Measurements from ENCODE around the gene C7orf57.
"Not testable (repeated sequence)": the region's sequence is repeated elsewhere in the genome, so short reads cannot be mapped to it uniquely, and the experiment has no call there.

C7orf57 gene

DNA sequence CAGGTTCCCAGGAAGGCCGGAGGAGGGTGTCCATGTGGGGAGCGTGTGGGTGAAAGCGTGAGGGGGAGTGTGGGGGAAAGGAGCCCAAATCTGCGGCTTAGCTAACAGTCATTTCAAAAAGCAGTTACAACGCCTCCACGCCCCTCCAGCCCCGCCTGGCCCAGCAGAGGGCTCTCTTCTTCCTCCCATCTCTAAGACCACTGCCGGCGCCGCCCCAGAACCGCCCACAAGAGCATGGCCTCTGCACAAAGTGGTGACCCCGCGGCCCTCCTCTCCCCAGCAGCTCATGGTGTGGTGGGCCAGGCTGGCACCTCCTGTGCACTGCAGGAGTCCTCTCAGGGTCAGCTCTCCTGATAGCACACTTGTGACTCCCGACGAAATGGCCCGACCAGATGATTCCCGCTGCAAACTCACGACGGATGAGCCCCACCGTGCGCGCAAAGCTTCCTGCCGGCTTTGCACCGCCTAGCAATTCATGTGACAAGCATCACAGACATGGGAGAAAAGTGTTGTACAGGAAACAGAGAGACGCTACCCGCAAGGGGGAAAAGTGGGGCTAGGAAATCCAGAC, 43.5 kb upstream of the C7orf57 start:
- H3K27me3 ChIP-seq (ENCODE audit: insufficient read depth, poor library complexity, severe bottlenecking), result no peaks in the 10 kb centered on the region
- ATAC-seq (ENCODE audit: low read depth), result peak; percentile 98
- H3K4me1 ChIP-seq (ENCODE audit: insufficient read depth, poor library complexity, severe bottlenecking), result peaks cover 3% of the 10 kb centered on the region
- H3K4me3 ChIP-seq (ENCODE audit: severe bottlenecking), result peak overlapping the region; percentile 16
- peak; percentile 77 for DNase-seq (ENCODE audit: low spot score)
- H3K36me3 ChIP-seq (ENCODE audit: low read depth), result no peaks in the 10 kb centered on the region
- H3K27ac ChIP-seq (ENCODE audit: poor library complexity, severe bottlenecking), result peak overlapping the region; percentile 9
- no peaks in the 10 kb centered on the region for H3K9me3 ChIP-seq (ENCODE audit: severe bottlenecking)
- TF ChIP-seq, protein P1, sequence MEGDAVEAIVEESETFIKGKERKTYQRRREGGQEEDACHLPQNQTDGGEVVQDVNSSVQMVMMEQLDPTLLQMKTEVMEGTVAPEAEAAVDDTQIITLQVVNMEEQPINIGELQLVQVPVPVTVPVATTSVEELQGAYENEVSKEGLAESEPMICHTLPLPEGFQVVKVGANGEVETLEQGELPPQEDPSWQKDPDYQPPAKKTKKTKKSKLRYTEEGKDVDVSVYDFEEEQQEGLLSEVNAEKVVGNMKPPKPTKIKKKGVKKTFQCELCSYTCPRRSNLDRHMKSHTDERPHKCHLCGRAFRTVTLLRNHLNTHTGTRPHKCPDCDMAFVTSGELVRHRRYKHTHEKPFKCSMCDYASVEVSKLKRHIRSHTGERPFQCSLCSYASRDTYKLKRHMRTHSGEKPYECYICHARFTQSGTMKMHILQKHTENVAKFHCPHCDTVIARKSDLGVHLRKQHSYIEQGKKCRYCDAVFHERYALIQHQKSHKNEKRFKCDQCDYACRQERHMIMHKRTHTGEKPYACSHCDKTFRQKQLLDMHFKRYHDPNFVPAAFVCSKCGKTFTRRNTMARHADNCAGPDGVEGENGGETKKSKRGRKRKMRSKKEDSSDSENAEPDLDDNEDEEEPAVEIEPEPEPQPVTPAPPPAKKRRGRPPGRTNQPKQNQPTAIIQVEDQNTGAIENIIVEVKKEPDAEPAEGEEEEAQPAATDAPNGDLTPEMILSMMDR (IDR thresholded peaks at IDR 0.05; ENCODE audit: poor library complexity, severe bottlenecking), result peak; percentile 82

DNA sequence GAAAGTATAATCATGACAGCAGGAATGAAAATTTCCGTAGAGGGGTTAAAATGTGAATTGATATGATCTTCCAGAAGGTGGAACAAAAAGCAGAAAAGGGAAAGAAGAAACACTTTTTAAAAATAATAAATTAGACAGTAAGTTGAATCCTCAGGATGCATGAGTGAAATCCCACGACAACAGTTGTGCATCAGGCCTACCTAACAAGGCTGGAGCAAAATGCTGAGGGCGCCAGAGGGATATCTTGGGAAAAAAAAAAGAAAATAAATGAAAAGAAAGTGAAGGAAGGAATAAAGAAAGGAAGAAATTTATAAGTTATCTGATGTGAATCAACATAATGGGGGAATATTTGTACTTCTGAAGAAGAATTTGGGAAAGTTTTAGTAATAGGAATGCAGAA, 42.9 kb upstream of the C7orf57 start:
- H3K27me3 ChIP-seq (ENCODE audit: insufficient read depth, poor library complexity, severe bottlenecking), result no peaks in the 10 kb centered on the region
- TF ChIP-seq, protein P1 (IDR thresholded peaks at IDR 0.05; ENCODE audit: poor library complexity, severe bottlenecking), result no peak
- ATAC-seq (ENCODE audit: low read depth), result no peak
- H3K27ac ChIP-seq (ENCODE audit: poor library complexity, severe bottlenecking), result peak overlapping the region; percentile 9
- peaks cover 3% of the 10 kb centered on the region for H3K4me1 ChIP-seq (ENCODE audit: insufficient read depth, poor library complexity, severe bottlenecking)
- H3K9me3 ChIP-seq (ENCODE audit: severe bottlenecking), result no peaks in the 10 kb centered on the region
- no peak for DNase-seq (ENCODE audit: low spot score)
- H3K4me3 ChIP-seq (ENCODE audit: severe bottlenecking), result no peak overlapping the region
- H3K36me3 ChIP-seq (ENCODE audit: low read depth), result no peaks in the 10 kb centered on the region

DNA sequence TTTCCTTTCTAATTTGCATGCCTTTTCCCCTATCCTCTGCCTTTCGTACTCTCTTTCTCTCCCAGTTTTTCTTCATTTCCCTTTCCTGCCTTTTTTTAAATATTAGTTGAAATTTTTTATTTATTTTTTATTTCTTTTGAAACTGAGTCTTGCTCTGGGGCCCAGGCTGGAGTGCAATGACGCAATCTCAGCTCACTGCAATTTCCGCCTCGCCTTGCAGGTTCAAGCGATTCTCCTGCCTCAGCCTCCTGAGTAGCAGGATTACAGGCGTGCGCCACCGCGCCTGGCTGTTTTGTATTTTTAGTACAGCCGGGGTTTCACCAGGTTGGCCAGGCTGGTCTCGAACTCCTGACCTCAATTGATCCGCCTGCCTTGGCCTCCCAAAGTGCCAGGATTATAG, 35.9 kb upstream of the C7orf57 start:
- Histone ChIP-seq H3K9me3 (ENCODE audit: severe bottlenecking) (no peaks in the 10 kb centered on the region), H3K4me3 (ENCODE audit: severe bottlenecking) (no peak overlapping the region), H3K36me3 (ENCODE audit: low read depth) (no peaks in the 10 kb centered on the region), H3K4me1 (ENCODE audit: insufficient read depth, poor library complexity, severe bottlenecking) (peaks cover 11% of the 10 kb centered on the region), H3K27me3 (ENCODE audit: insufficient read depth, poor library complexity, severe bottlenecking) (no peaks in the 10 kb centered on the region), H3K27ac (ENCODE audit: poor library complexity, severe bottlenecking) (no peak overlapping the region)
- DNase-seq (ENCODE audit: low spot score) (no peak), ATAC-seq (ENCODE audit: low read depth) (no peak)
- TF ChIP-seq, protein P1 (IDR thresholded peaks at IDR 0.05; ENCODE audit: poor library complexity, severe bottlenecking), result no peak

DNA sequence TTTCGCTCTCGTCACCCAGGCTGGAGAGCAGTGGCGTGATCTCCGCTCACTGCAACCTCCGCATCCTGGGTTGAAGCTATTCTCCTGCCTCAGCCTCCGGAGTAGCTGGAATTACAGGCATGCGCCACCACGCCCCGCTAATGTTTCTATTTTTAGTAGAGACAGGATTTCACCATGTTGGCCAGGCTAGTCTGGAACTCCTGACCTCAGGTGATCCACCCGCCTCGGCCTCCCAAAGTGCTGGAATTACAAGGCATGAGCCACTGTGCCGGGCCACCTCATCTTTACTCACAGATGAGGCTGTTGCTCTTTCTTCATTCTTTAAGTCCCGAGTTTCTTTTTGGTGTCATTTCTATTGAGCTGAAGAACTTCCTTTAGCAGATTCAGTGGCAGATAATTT, 35.2 kb upstream of the C7orf57 start:
- DNase-seq (ENCODE audit: low spot score) (peak; percentile 72), ATAC-seq (ENCODE audit: low read depth) (peak; percentile 71)
- H3K9me3 ChIP-seq (ENCODE audit: severe bottlenecking); H3K27me3 ChIP-seq (ENCODE audit: insufficient read depth, poor library complexity, severe bottlenecking); H3K36me3 ChIP-seq (ENCODE audit: low read depth); H3K4me3 ChIP-seq (ENCODE audit: severe bottlenecking): not testable (repeated sequence)
- Histone ChIP-seq H3K27ac (ENCODE audit: poor library complexity, severe bottlenecking) (peak overlapping the region; percentile 28), H3K4me1 (ENCODE audit: insufficient read depth, poor library complexity, severe bottlenecking) (peaks cover 11% of the 10 kb centered on the region)

DNA sequence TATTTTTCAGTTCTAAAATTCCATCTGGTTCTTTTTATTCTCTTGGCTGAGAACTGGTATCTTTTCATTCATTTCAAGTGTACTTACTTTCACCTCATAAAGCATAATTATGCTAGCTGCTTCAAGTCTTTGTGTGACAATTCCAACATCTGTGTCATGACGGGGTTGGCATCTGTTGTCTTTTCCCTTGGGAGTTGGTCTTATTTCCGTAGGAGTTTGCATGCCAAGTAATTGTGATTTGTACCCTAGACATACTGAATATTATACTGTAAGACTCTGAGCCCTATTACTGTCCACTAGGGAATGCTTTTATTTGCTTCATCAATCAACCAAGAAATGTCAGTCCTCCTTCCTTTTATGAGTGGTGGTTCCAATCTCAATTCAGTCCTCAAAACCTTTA, 31.3 kb upstream of the C7orf57 start:
- TF ChIP-seq, protein P1 (IDR thresholded peaks at IDR 0.05; ENCODE audit: poor library complexity, severe bottlenecking), result no peak
- ATAC-seq (ENCODE audit: low read depth) (no peak), DNase-seq (ENCODE audit: low spot score) (no peak)

More for the DNA sequence above, 31.3 kb upstream of the C7orf57 start:
- Histone ChIP-seq H3K36me3 (ENCODE audit: low read depth) (no peaks in the 10 kb centered on the region), H3K27ac (ENCODE audit: poor library complexity, severe bottlenecking) (no peak overlapping the region), H3K4me3 (ENCODE audit: severe bottlenecking) (no peak overlapping the region), H3K27me3 (ENCODE audit: insufficient read depth, poor library complexity, severe bottlenecking) (no peaks in the 10 kb centered on the region), H3K9me3 (ENCODE audit: severe bottlenecking) (no peaks in the 10 kb centered on the region), H3K4me1 (ENCODE audit: insufficient read depth, poor library complexity, severe bottlenecking) (peaks cover 11% of the 10 kb centered on the region)
